ENCODE results near the gene DPEP2NB. TPM values are rescaled to one million over a fixed set of nuclear protein-coding genes. Genes with fewer than 3 reads are reported as not detected.
"Not testable (repeated sequence)": the region's sequence is repeated elsewhere in the genome, so short reads cannot be mapped to it uniquely, and the experiment has no call there.

Gene DPEP2NB
- total RNA-seq, 1 experiment from 2014 or later: not detected

GRCh38 chr16:68013440-68013839 is 2.3 kb downstream of the DPEP2NB start:
- Histone ChIP-seq H3K9ac (ENCODE audit: extremely low read depth, insufficient read length, low read length) (no peak overlapping the region), H2BK5ac (ENCODE audit: insufficient read length, low read length) (no peak overlapping the region), H4K8ac (replicated peaks; ENCODE audit: insufficient read length, low read depth, low read length) (no peak overlapping the region), H2BK12ac (ENCODE audit: insufficient read length, low read depth, low read length) (no peak overlapping the region), H2BK15ac (ENCODE audit: low read depth, low read length) (no peak overlapping the region), H3K27ac (ENCODE audit: insufficient read length, low read depth, low read length) (no peak overlapping the region), H3K4me2 (ENCODE audit: insufficient read depth, insufficient read length, low read length) (no peak overlapping the region), H3K4me1 (ENCODE audit: insufficient read depth, low read length) (no peaks in the 10 kb centered on the region), H3K4ac (ENCODE audit: low read depth, low read length) (no peak overlapping the region), H3K56ac (ENCODE audit: insufficient read length, low read depth, low read length) (no peak overlapping the region), H4K5ac (ENCODE audit: insufficient read length, low read depth, low read length) (no peak overlapping the region), H4K91ac (ENCODE audit: insufficient read length, low read depth, low read length) (no peak overlapping the region), H3K18ac (ENCODE audit: insufficient read length, low read depth, low read length) (no peak overlapping the region), H4K20me1 (ENCODE audit: control insufficient read depth, insufficient read depth, insufficient read length) (no peaks in the 10 kb centered on the region), H3K14ac (ENCODE audit: insufficient read depth, low read length) (no peak overlapping the region), H3K79me1 (ENCODE audit: insufficient read depth, low read depth, low read length, poor library complexity, severe bottlenecking) (no peaks in the 10 kb centered on the region), H2AFZ (ENCODE audit: low read length) (no peak overlapping the region), H3K9me3 (ENCODE audit: control insufficient read depth, low read depth, low read length) (no peaks in the 10 kb centered on the region), H2BK120ac (ENCODE audit: low read depth, low read length, poor library complexity, severe bottlenecking) (no peak overlapping the region), H3K79me2 (ENCODE audit: insufficient read depth, low read length) (no peaks in the 10 kb centered on the region), H3K27me3 (ENCODE audit: insufficient read depth, low read length) (no peaks in the 10 kb centered on the region), H3K23ac (ENCODE audit: insufficient read length, low read depth, low read length) (no peak overlapping the region), H2AK5ac (ENCODE audit: insufficient read length, low read length) (no peak overlapping the region), H3T11ph (ENCODE audit: low read length) (no peak overlapping the region), H3K23me2 (ENCODE audit: insufficient read length, low read depth, low read length, poor library complexity, severe bottlenecking) (no peaks in the 10 kb centered on the region), H2BK20ac (ENCODE audit: low read depth, low read length, poor library complexity, severe bottlenecking) (no peak overlapping the region)
- H3K4me1 Mint-ChIP-seq: peaks cover 6 to 9% of the 10 kb centered on the region in 2 experiments
- H3K36me3 Mint-ChIP-seq (ENCODE audit: insufficient read depth in 1 of 3, low read depth in 3 of 3): no peaks in the 10 kb centered on the region
- no peak overlapping the region for H3K4me3 Mint-ChIP-seq
- no peak for DNase-seq
- TF ChIP-seq CTCF (conservative IDR thresholded peaks at IDR 0.05): no peak
- peak overlapping the region in 1 of 3 experiments; percentile 55; a peak in 2 of 7 replicates for H3K27ac Mint-ChIP-seq
- no CpG with 5 or more reads among the region's 1 CpG for WGBS (ENCODE audit: extremely low coverage, insufficient read length, low lambda C conversion rate)
- peaks cover 8% of the 10 kb centered on the region for H3K27me3 Mint-ChIP-seq (ENCODE audit: low read depth)
- H3K9me3 Mint-ChIP-seq: no peaks in the 10 kb centered on the region

- not testable (repeated sequence) for H3K9ac ChIP-seq (ENCODE audit: extremely low read depth, insufficient read length, low read length); H2BK15ac ChIP-seq (ENCODE audit: low read depth, low read length); H3K18ac ChIP-seq (ENCODE audit: insufficient read length, low read depth, low read length); H3K23ac ChIP-seq (ENCODE audit: insufficient read length, low read depth, low read length); H3K36me3 Mint-ChIP-seq (ENCODE audit: insufficient read depth in 1 of 3, low read depth in 3 of 3); H4K8ac ChIP-seq (replicated peaks; ENCODE audit: insufficient read length, low read depth, low read length); DNase-seq; H2BK12ac ChIP-seq (ENCODE audit: insufficient read length, low read depth, low read length); H2BK120ac ChIP-seq (ENCODE audit: low read depth, low read length, poor library complexity, severe bottlenecking); H4K20me1 ChIP-seq (ENCODE audit: control insufficient read depth, insufficient read depth, insufficient read length); H3K23me2 ChIP-seq (ENCODE audit: insufficient read length, low read depth, low read length, poor library complexity, severe bottlenecking); H3K56ac ChIP-seq (ENCODE audit: insufficient read length, low read depth, low read length); H3K4me2 ChIP-seq (ENCODE audit: insufficient read depth, insufficient read length, low read length); H2AFZ ChIP-seq (ENCODE audit: low read length); H3K79me1 ChIP-seq (ENCODE audit: insufficient read depth, low read depth, low read length, poor library complexity, severe bottlenecking); H3K79me2 ChIP-seq (ENCODE audit: insufficient read depth, low read length); H3K9me3 ChIP-seq (ENCODE audit: control insufficient read depth, low read depth, low read length); H3K9me3 Mint-ChIP-seq; H3T11ph ChIP-seq (ENCODE audit: low read length); H3K14ac ChIP-seq (ENCODE audit: insufficient read depth, low read length); H2AK5ac ChIP-seq (ENCODE audit: insufficient read length, low read length); H4K5ac ChIP-seq (ENCODE audit: insufficient read length, low read depth, low read length); H3K27ac ChIP-seq (ENCODE audit: insufficient read length, low read depth, low read length); H4K91ac ChIP-seq (ENCODE audit: insufficient read length, low read depth, low read length); H3K4ac ChIP-seq (ENCODE audit: low read depth, low read length); H3K4me1 ChIP-seq (ENCODE audit: insufficient read depth, low read length); H2BK5ac ChIP-seq (ENCODE audit: insufficient read length, low read length); H3K27me3 ChIP-seq (ENCODE audit: insufficient read depth, low read length); H2BK20ac ChIP-seq (ENCODE audit: low read depth, low read length, poor library complexity, severe bottlenecking)
- peaks cover 14 to 16% of the 10 kb centered on the region in 2 experiments for H3K4me1 Mint-ChIP-seq
- WGBS (ENCODE audit: extremely low coverage, insufficient read length, low lambda C conversion rate): no CpG with 5 or more reads among the region's 4 CpGs
- H3K4me3 Mint-ChIP-seq: peak overlapping the region in 1 of 2 experiments; percentile 40; a peak in 1 of 5 replicates
- peaks cover 11% of the 10 kb centered on the region for H3K27me3 Mint-ChIP-seq (ENCODE audit: low read depth)
- peak overlapping the region in 1 of 3 experiments; percentile 52; a peak in 1 of 7 replicates for H3K27ac Mint-ChIP-seq
These were observed 5.8 kb downstream of the DPEP2NB start for GRCh38 chr16:68009872-68010271.
